HepG2 (cell line): ENCODE results near the gene WDR18. TPM values are rescaled to one million over a fixed set of nuclear protein-coding genes. Genes with fewer than 3 reads are reported as not detected.
A peak's percentile ranks its signal among the peaks of the same experiment; 100 is the strongest.

Experiments used
- FOXK1 ChIP-seq: sonication (generic); formaldehyde crosslinking; IDR thresholded peaks from 2 replicates; pipeline ENCODE4 v1.4.0; 2020; ENCODE audit warnings: low read depth, missing genetic modification reagents, borderline replicate concordance
- IRF9 ChIP-seq: sonication (generic); formaldehyde crosslinking; IDR thresholded peaks from 2 replicates; pipeline ENCODE4 v1.8.0; 2022; ENCODE audit warnings: missing genetic modification reagents, mild to moderate bottlenecking, borderline replicate concordance
- MAZ ChIP-seq, 2 experiments: sonication (generic) in 1 of 2; formaldehyde crosslinking in 1 of 2; IDR thresholded peaks; 2 replicates each; pipeline versions ENCODE4 v1.5.0 to v1.6.1; 2012 to 2020; ENCODE audit warnings: low read depth in 2 of 2, mild to moderate bottlenecking in 2 of 2, borderline replicate concordance in 1 of 2, improper control_type of control experiment in 1 of 2, low read length in 1 of 2, missing genetic modification reagents in 1 of 2, moderate library complexity in 1 of 2
- MBNL3 ChIP-seq: fragments of 250-450 bp; sonication (Bioruptor Pico); conservative IDR thresholded peaks from 2 replicates; pipeline ENCODE4 v1.8.0; 2022; ENCODE audit warnings: mild to moderate bottlenecking, inconsistent platforms
- MEIS2 ChIP-seq: sonication (generic); formaldehyde crosslinking; IDR thresholded peaks from 2 replicates; pipeline ENCODE4 v1.9.0; 2021; ENCODE audit warnings: mild to moderate bottlenecking, missing genetic modification reagents
- NFYB ChIP-seq: sonication (generic); formaldehyde crosslinking; IDR thresholded peaks from 2 replicates; pipeline ENCODE4 v1.4.0; 2020; ENCODE audit warnings: missing genetic modification reagents
- PHF21A ChIP-seq: sonication (generic); formaldehyde crosslinking; IDR thresholded peaks from 2 replicates; pipeline ENCODE4 v1.5.0; 2020; ENCODE audit warnings: mild to moderate bottlenecking, missing genetic modification reagents
- SIN3B ChIP-seq: fragments of 150-350 bp; IDR thresholded peaks from 2 replicates; pipeline ENCODE4 v1.6.1; 2014; ENCODE audit warnings: low read length
- TBL1XR1 ChIP-seq: fragments of 150-350 bp; IDR thresholded peaks from 2 replicates; pipeline ENCODE4 v1.6.1; 2014; ENCODE audit warnings: borderline replicate concordance, low read length; ENCODE audit not compliant: partially characterized antibody
- TFDP1 ChIP-seq: IDR thresholded peaks from 2 replicates; pipeline ENCODE4 v1.6.1; 2016; ENCODE audit warnings: missing compliant biosample characterization, missing genetic modification reagents, borderline replicate concordance
- XRCC5 ChIP-seq: fragments of 200-400 bp; formaldehyde crosslinking; optimal IDR thresholded peaks from 2 replicates; pipeline ENCODE3; 2017; ENCODE audit warnings: mild to moderate bottlenecking, low read length
- ZBTB2 ChIP-seq: sonication (generic); formaldehyde crosslinking; IDR thresholded peaks from 2 replicates; pipeline ENCODE4 v1.8.0; 2022; ENCODE audit warnings: low read depth, missing genetic modification reagents
- ZNF350 ChIP-seq: sonication (generic); formaldehyde crosslinking; IDR thresholded peaks from 2 replicates; pipeline ENCODE4 v1.4.0; 2020; ENCODE audit warnings: mild to moderate bottlenecking, low read depth, missing genetic modification reagents, borderline replicate concordance
- ZNF607 ChIP-seq: sonication (generic); formaldehyde crosslinking; IDR thresholded peaks from 2 replicates; pipeline ENCODE4 v1.5.1; 2020; ENCODE audit warnings: missing genetic modification reagents, mild to moderate bottlenecking, borderline replicate concordance
- ZNF670 ChIP-seq: sonication (generic); formaldehyde crosslinking; IDR thresholded peaks from 2 replicates; pipeline ENCODE4 v1.8.0; 2022; ENCODE audit warnings: mild to moderate bottlenecking, missing genetic modification reagents, borderline replicate concordance
- ZNF737 ChIP-seq: sonication (generic); formaldehyde crosslinking; IDR thresholded peaks from 2 replicates; pipeline ENCODE4 v1.5.0; 2020; ENCODE audit warnings: missing genetic modification reagents, mild to moderate bottlenecking, borderline replicate concordance
- polyA plus RNA-seq, 8 experiments: library from polyadenylated mRNA; depleted of rRNA in 3 of 8; stranded (reverse) in 7 of 8; unstranded in 1 of 8; fragments of >200 nt; fragmentation: Illumina TruSeq in 4 of 8; extraction: Trizol in 4 of 8; gene quantifications; 2 replicates each; pipeline versions ENCODE4 v1.2.1 to v1.2.3, GENCODE V29; 2011 to 2016; ENCODE audit warnings: low read depth in 4 of 8, missing spikeins in 1 of 8, mixed read lengths in 1 of 8; ENCODE audit not compliant: insufficient read depth in 1 of 8
- total RNA-seq, 5 experiments: library from RNA; depleted of rRNA; stranded (reverse); fragments of >200 nt; fragmentation: Illumina TruSeq; extraction: Trizol; gene quantifications; 2 replicates each; pipeline ENCODE4 v1.2.3, GENCODE V29; 2016; ENCODE audit warnings: low read depth in 1 of 5
- TF ChIP-seq, protein P1 (sequence below), 2 experiments: sonication (generic) in 1 of 2; formaldehyde crosslinking in 1 of 2; IDR thresholded peaks; 2 replicates each; pipeline versions ENCODE4 v1.4.0 to v1.6.1; 2018 to 2020; ENCODE audit warnings: missing genetic modification reagents in 2 of 2, borderline replicate concordance in 1 of 2, low read depth in 1 of 2, mild to moderate bottlenecking in 1 of 2, missing biosample characterization in 1 of 2
- TF ChIP-seq, protein P2 (sequence below): sonication (generic); formaldehyde crosslinking; IDR thresholded peaks from 2 replicates; pipeline ENCODE4 v1.5.0; 2020; ENCODE audit warnings: mild to moderate bottlenecking, low read depth, missing genetic modification reagents, borderline replicate concordance
- TF ChIP-seq, protein P3 (sequence below): sonication (generic); formaldehyde crosslinking; IDR thresholded peaks from 2 replicates; pipeline ENCODE4 v1.5.0; 2020; ENCODE audit warnings: missing genetic modification reagents

Gene WDR18
- total and polyA plus RNA-seq, 2 of the 13 experiments (the other 11 are each of a cell fraction or from before 2014, with no cell fraction given), result 36.4 to 47.6 TPM

DNA sequence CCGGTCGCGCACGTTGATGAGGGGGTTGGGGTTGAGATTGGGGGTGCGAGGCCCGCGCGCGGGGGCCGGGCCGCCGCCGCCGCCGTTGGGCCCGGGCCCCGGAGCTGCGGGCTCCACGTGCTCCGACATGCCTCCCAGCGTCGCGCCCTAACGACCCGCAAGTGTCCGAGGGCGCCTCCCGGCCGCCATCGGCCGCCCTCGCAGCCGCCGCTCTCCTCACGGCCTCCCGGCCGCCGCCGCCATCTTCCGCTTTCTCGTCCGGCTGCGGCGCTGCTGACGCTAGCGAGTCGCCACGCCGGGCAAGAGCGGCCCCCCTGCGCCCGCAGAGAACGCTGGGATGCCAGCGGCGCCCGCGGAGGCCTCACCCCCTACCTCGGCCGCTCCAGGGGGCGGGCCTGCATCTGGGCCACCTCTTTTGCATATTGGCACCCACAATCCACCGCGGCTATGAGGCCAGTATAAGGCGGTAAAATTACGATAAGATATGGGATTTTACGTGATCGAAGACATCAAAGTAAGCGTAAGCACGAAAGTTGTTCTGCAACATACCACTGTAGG lies 36.8 kb downstream of the WDR18 start, which contains the start of gene TMEM259 (continued):
- TF ChIP-seq, protein P1, sequence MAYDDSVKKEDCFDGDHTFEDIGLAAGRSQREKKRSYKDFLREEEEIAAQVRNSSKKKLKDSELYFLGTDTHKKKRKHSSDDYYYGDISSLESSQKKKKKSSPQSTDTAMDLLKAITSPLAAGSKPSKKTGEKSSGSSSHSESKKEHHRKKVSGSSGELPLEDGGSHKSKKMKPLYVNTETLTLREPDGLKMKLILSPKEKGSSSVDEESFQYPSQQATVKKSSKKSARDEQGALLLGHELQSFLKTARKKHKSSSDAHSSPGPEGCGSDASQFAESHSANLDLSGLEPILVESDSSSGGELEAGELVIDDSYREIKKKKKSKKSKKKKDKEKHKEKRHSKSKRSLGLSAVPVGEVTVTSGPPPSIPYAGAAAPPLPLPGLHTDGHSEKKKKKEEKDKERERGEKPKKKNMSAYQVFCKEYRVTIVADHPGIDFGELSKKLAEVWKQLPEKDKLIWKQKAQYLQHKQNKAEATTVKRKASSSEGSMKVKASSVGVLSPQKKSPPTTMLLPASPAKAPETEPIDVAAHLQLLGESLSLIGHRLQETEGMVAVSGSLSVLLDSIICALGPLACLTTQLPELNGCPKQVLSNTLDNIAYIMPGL (CRISPR knock-in tag; IDR thresholded peaks at IDR 0.05; ENCODE audit: borderline replicate concordance in 1 of 2, low read depth in 1 of 2), result peak in 1 of 2 experiments; percentile 90; a peak in 1 of 4 replicates
- TF ChIP-seq NFYB (0 out of 2 replicates have a peak, but pooled peaks have one; percentile 4), MEIS2 (CRISPR knock-in tag) (no peak; the same call in 1 of the 2 replicates), ZNF737 (CRISPR knock-in tag) (no peak), MAZ (IDR thresholded peaks at IDR 0.05; ENCODE audit: borderline replicate concordance, low read depth, low read length) (peak; percentile 59; the same call in 1 of the 2 replicates), MAZ (CRISPR knock-in tag; IDR thresholded peaks at IDR 0.05; ENCODE audit: low read depth) (peak; percentile 85; the same call in 1 of the 2 replicates), FOXK1 (CRISPR knock-in tag) (peak; percentile 32; the same call in 1 of the 2 replicates), ZNF607 (CRISPR knock-in tag) (0 out of 2 replicates have a peak, but pooled peaks have one; percentile 38), IRF9 (peak; percentile 78; the same call in 1 of the 2 replicates), SIN3B (0 out of 2 replicates have a peak, but pooled peaks have one; percentile 11), PHF21A (CRISPR knock-in tag) (peak; percentile 49; the same call in 1 of the 2 replicates), ZNF350 (no peak; the same call in 1 of the 2 replicates), ZBTB2 (CRISPR knock-in tag) (peak; percentile 50; the same call in 1 of the 2 replicates), XRCC5 (peak; percentile 63), TFDP1 (CRISPR knock-in tag) (no peak), MBNL3 (CRISPR knock-in tag) (no peak), ZNF670 (CRISPR knock-in tag) (0 out of 2 replicates have a peak, but pooled peaks have one; percentile 16), TBL1XR1 (peak; percentile 57)
- TF ChIP-seq, protein P2, sequence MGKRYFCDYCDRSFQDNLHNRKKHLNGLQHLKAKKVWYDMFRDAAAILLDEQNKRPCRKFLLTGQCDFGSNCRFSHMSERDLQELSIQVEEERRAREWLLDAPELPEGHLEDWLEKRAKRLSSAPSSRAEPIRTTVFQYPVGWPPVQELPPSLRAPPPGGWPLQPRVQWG (CRISPR knock-in tag), result no peak
- TF ChIP-seq, protein P3, sequence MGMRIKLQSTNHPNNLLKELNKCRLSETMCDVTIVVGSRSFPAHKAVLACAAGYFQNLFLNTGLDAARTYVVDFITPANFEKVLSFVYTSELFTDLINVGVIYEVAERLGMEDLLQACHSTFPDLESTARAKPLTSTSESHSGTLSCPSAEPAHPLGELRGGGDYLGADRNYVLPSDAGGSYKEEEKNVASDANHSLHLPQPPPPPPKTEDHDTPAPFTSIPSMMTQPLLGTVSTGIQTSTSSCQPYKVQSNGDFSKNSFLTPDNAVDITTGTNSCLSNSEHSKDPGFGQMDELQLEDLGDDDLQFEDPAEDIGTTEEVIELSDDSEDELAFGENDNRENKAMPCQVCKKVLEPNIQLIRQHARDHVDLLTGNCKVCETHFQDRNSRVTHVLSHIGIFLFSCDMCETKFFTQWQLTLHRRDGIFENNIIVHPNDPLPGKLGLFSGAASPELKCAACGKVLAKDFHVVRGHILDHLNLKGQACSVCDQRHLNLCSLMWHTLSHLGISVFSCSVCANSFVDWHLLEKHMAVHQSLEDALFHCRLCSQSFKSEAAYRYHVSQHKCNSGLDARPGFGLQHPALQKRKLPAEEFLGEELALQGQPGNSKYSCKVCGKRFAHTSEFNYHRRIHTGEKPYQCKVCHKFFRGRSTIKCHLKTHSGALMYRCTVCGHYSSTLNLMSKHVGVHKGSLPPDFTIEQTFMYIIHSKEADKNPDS (CRISPR knock-in tag), result no peak
